Parathyroid adenoma (tissue), 2 donors: ENCODE measurements around the gene THSD4.

ENCODE experiments used
- H2AFZ ChIP-seq: fragments of 300-600 bp; sonication (generic); one replicate; pipeline ENCODE4 v1.7.0; 2017; ENCODE audit warnings: antibody characterized with exemption, mild to moderate bottlenecking
- H3K27ac ChIP-seq: fragments of 300-600 bp; sonication (generic); one replicate; pipeline ENCODE4 v1.7.0; 2017
- H3K27me3 ChIP-seq: fragments of 300-600 bp; sonication (generic); one replicate; pipeline ENCODE4 v1.7.0; 2017; ENCODE audit warnings: low read length; ENCODE audit not compliant: control insufficient read depth, insufficient read depth
- H3K36me3 ChIP-seq: fragments of 300-600 bp; sonication (generic); one replicate; pipeline ENCODE4 v1.7.0; 2017; ENCODE audit warnings: low read length; ENCODE audit not compliant: control insufficient read depth, insufficient read depth
- H3K4me1 ChIP-seq: fragments of 300-600 bp; sonication (generic); one replicate; pipeline ENCODE4 v1.7.0; 2017; ENCODE audit warnings: control low read depth
- H3K4me2 ChIP-seq: fragments of 300-600 bp; sonication (generic); one replicate; pipeline ENCODE4 v1.7.0; 2017; ENCODE audit warnings: low read length
- H3K4me3 ChIP-seq: fragments of 300-600 bp; sonication (generic); one replicate; pipeline ENCODE4 v1.7.0; 2017; ENCODE audit warnings: low read depth, low read length
- H3K79me2 ChIP-seq: fragments of 300-600 bp; sonication (generic); one replicate; pipeline ENCODE4 v1.7.0; 2017; ENCODE audit warnings: control low read depth
- H3K9ac ChIP-seq: fragments of 300-600 bp; sonication (generic); one replicate; pipeline ENCODE4 v1.7.0; 2017; ENCODE audit warnings: mild to moderate bottlenecking
- H3K9me3 ChIP-seq: fragments of 300-600 bp; sonication (generic); one replicate; pipeline ENCODE4 v1.7.0; 2017; ENCODE audit warnings: low read length; ENCODE audit not compliant: control insufficient read depth
- TF ChIP-seq, protein P1 (sequence below): fragments of 300-600 bp; sonication (generic); IDR thresholded peaks from one replicate; pipeline ENCODE4 v1.7.0; 2017; ENCODE audit warnings: antibody characterized with exemption, mild to moderate bottlenecking
- donor health status: primary hyperparathyroidism.

Gene THSD4

GRCh38 chr15:71651750-71652186, 536.5 kb downstream of the THSD4 start:
- Histone ChIP-seq H3K27ac (no peak overlapping the region), H3K79me2 (no peaks in the 10 kb centered on the region), H3K36me3 (no peaks in the 10 kb centered on the region), H3K27me3 (no peaks in the 10 kb centered on the region), H3K4me3 (no peak overlapping the region), H3K4me2 (no peak overlapping the region), H3K9ac (no peak overlapping the region), H3K9me3 (no peaks in the 10 kb centered on the region), H3K4me1 (no peaks in the 10 kb centered on the region), H2AFZ (peak overlapping the region; percentile 38)
- TF ChIP-seq, protein P1, sequence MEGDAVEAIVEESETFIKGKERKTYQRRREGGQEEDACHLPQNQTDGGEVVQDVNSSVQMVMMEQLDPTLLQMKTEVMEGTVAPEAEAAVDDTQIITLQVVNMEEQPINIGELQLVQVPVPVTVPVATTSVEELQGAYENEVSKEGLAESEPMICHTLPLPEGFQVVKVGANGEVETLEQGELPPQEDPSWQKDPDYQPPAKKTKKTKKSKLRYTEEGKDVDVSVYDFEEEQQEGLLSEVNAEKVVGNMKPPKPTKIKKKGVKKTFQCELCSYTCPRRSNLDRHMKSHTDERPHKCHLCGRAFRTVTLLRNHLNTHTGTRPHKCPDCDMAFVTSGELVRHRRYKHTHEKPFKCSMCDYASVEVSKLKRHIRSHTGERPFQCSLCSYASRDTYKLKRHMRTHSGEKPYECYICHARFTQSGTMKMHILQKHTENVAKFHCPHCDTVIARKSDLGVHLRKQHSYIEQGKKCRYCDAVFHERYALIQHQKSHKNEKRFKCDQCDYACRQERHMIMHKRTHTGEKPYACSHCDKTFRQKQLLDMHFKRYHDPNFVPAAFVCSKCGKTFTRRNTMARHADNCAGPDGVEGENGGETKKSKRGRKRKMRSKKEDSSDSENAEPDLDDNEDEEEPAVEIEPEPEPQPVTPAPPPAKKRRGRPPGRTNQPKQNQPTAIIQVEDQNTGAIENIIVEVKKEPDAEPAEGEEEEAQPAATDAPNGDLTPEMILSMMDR: peak; percentile 38

DNA sequence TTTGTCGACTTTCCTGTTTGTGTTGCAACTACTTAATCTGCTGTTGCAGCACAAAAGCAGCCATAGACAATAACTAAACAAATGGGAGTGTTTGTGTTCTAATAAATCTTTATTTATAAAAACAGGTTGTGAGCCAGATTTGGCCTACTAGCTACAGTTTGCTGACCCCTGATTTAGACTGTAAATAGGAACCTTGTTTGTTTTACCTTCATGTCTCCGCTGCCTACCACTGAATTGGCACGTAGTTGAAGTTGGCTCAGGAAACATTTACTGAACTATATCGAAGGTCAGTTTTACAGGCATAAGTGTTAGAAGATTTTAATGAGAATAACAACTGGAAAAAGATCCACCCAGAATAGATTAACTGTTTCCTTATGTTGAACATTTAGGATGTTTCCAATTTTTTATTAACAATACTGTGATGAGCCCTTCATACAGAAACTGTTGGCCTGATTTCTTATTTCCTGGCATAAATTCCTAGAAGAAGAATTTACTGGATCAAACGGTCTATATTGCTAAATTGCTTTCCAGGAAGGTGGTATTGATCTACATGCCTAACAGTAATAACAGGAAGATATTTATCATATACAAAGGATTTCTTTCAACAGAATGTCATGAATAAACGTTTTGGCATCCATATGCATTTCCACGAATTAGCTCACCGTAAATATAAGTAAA, 538.9 kb downstream of the THSD4 start:
- TF ChIP-seq, protein P1: no peak
- Histone ChIP-seq H3K36me3 (no peaks in the 10 kb centered on the region), H3K79me2 (no peaks in the 10 kb centered on the region), H3K9me3 (no peaks in the 10 kb centered on the region), H3K4me1 (no peaks in the 10 kb centered on the region), H2AFZ (no peak overlapping the region), H3K9ac (no peak overlapping the region), H3K27ac (no peak overlapping the region), H3K4me3 (no peak overlapping the region), H3K27me3 (no peaks in the 10 kb centered on the region), H3K4me2 (no peak overlapping the region)

- Histone ChIP-seq H3K4me3 (no peak overlapping the region), H3K9me3 (no peaks in the 10 kb centered on the region), H3K4me2 (no peak overlapping the region), H3K79me2 (no peaks in the 10 kb centered on the region), H3K9ac (no peak overlapping the region), H3K36me3 (no peaks in the 10 kb centered on the region), H2AFZ (no peak overlapping the region), H3K27me3 (no peaks in the 10 kb centered on the region), H3K27ac (no peak overlapping the region), H3K4me1 (no peaks in the 10 kb centered on the region)
- TF ChIP-seq, protein P1: no peak
These were observed 539.5 kb downstream of the THSD4 start for GRCh38 chr15:71654720-71655174.

DNA sequence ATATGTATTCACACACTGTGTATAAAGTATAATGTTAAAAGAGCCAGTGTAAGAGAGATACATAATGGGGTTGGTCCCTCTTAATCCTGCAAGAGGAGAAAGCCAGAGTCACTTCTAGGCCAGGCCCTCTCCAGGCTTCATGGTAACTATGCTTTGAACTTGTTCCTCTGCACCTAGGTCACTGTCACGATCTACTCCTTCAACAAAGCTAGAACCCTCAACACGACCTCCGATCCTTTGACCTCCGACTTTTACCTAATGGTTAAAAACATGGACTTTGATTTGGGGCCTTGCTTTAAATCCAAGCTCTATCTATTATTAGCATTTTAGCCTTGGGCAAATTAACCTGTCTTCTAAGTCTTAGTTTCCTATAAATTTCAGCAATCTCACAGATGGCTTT, 541.2 kb downstream of the THSD4 start:
- Histone ChIP-seq H3K4me1 (no peaks in the 10 kb centered on the region), H3K4me3 (no peak overlapping the region), H2AFZ (no peak overlapping the region), H3K9me3 (no peaks in the 10 kb centered on the region), H3K27me3 (no peaks in the 10 kb centered on the region), H3K4me2 (no peak overlapping the region), H3K79me2 (no peaks in the 10 kb centered on the region), H3K9ac (no peak overlapping the region), H3K36me3 (no peaks in the 10 kb centered on the region), H3K27ac (no peak overlapping the region)
- TF ChIP-seq, protein P1: no peak

GRCh38 chr15:71657141-71657540, 541.9 kb downstream of the THSD4 start:
- no peak overlapping the region for H3K27ac ChIP-seq
- TF ChIP-seq, protein P1: no peak
- no peaks in the 10 kb centered on the region for H3K9me3 ChIP-seq
- no peak overlapping the region for H3K4me3 ChIP-seq
- no peak overlapping the region for H2AFZ ChIP-seq
- no peaks in the 10 kb centered on the region for H3K79me2 ChIP-seq
- no peaks in the 10 kb centered on the region for H3K4me1 ChIP-seq
- no peaks in the 10 kb centered on the region for H3K36me3 ChIP-seq
- no peak overlapping the region for H3K4me2 ChIP-seq
- H3K9ac ChIP-seq: no peak overlapping the region
- H3K27me3 ChIP-seq: no peaks in the 10 kb centered on the region
